ENCODE data around the gene ITPR1.

- TF ChIP-seq, protein P1, sequence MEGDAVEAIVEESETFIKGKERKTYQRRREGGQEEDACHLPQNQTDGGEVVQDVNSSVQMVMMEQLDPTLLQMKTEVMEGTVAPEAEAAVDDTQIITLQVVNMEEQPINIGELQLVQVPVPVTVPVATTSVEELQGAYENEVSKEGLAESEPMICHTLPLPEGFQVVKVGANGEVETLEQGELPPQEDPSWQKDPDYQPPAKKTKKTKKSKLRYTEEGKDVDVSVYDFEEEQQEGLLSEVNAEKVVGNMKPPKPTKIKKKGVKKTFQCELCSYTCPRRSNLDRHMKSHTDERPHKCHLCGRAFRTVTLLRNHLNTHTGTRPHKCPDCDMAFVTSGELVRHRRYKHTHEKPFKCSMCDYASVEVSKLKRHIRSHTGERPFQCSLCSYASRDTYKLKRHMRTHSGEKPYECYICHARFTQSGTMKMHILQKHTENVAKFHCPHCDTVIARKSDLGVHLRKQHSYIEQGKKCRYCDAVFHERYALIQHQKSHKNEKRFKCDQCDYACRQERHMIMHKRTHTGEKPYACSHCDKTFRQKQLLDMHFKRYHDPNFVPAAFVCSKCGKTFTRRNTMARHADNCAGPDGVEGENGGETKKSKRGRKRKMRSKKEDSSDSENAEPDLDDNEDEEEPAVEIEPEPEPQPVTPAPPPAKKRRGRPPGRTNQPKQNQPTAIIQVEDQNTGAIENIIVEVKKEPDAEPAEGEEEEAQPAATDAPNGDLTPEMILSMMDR (conservative IDR thresholded peaks at IDR 0.05; ENCODE audit: low read length), result no peak
- no peak for TF ChIP-seq EZH2phosphoT487 (IDR thresholded peaks at IDR 0.05; ENCODE audit: borderline replicate concordance)
These were observed 36.9 kb downstream of the ITPR1 start for GRCh38 chr3:4529876-4530588.

Measured in Loucy (cell line).